Thyroid gland (tissue), 4 donors: ENCODE measurements around the gene KRT12.

ENCODE experiments used
- POLR2A ChIP-seq, 2 donors: fragments of 450-650 bp; IDR thresholded peaks; one replicate each; pipeline ENCODE4 v1.6.1; 2017; ENCODE audit warnings: antibody characterized with exemption in 2 of 2, mild to moderate bottlenecking in 2 of 2, moderate library complexity in 1 of 2
- TF ChIP-seq, protein P1 (sequence below), 6 experiments: fragments of 200-600 bp in 3 of 6; fragments of 450-650 bp in 3 of 6; sonication (generic) in 3 of 6; IDR thresholded peaks; one replicate each; pipeline ENCODE4 v1.5.1; 2016 to 2019; ENCODE audit warnings: antibody characterized with exemption in 6 of 6, mild to moderate bottlenecking in 2 of 6, inconsistent platforms in 1 of 6, moderate library complexity in 1 of 6

DNA sequence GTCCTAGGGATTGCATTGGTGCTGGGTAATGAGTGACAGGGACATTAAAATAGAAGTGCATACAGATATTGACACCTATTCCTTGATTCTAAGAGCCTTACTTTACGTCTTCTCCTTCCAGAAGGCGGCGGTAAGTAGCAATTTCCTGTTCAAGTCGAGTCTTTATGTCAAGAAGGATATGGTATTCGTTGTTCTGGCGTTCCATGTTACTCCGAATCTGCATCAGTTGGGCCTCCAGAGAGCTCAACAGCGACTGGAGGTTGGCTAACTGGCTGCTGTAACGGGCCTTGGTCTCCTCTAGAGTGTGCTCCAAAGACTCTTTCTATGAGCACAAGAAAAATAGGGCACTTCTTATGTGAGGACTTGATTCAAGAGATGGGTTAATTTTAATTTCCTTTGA lies 11.0 kb upstream of the KRT12 start:
- TF ChIP-seq, protein P1, sequence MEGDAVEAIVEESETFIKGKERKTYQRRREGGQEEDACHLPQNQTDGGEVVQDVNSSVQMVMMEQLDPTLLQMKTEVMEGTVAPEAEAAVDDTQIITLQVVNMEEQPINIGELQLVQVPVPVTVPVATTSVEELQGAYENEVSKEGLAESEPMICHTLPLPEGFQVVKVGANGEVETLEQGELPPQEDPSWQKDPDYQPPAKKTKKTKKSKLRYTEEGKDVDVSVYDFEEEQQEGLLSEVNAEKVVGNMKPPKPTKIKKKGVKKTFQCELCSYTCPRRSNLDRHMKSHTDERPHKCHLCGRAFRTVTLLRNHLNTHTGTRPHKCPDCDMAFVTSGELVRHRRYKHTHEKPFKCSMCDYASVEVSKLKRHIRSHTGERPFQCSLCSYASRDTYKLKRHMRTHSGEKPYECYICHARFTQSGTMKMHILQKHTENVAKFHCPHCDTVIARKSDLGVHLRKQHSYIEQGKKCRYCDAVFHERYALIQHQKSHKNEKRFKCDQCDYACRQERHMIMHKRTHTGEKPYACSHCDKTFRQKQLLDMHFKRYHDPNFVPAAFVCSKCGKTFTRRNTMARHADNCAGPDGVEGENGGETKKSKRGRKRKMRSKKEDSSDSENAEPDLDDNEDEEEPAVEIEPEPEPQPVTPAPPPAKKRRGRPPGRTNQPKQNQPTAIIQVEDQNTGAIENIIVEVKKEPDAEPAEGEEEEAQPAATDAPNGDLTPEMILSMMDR (IDR thresholded peaks at IDR 0.05) = no peak
- TF ChIP-seq POLR2A (IDR thresholded peaks at IDR 0.05) = no peak
